ENCODE data around the gene SP4.

Gene SP4

DNA sequence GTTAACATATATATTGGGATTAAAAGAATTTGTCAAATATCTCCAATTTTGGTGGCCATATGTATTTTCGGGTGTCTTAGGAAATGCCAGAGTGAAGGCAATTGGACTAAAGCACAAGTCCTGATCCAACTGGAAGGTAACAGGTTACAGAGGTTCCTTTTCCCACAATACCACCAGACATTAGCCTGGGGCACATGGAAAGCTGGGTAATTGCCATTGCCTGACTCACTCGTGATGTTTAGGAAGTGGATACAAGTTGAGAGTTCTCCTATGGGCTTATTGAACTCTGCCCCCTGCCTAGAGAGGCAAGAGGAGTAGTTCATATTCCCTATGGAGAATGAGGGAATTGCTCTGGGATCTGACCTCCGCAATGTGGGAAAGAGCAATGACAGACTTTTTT is 120.6 kb downstream of the SP4 start:
- no peak for DNase-seq (ENCODE audit: low read depth)
- H3K4me3 ChIP-seq (ENCODE audit: low read depth, low read length), result no peak overlapping the region
- no peak for TF ChIP-seq CTCF (IDR thresholded peaks at IDR 0.05; ENCODE audit: control insufficient read depth, extremely low read depth, insufficient read depth)

DNA sequence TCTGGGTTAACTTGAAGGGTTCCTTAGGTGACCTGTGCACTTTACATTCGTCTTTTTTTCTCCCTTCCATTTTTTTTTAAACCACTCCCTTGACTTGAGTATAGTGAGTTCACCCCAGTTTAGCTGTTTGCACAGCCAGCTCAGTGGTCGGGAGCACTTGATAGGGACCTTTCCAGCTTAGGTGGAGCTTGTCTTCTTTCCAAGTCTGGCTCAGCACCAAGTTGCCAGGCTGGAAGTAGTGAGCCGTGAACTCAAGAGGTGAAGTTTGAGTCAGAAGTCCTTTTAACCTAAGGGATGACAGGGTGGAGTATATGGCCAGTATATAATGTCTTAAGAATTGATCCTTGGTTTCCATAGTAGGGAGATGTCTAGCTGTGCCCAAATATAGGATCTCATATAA is 122.2 kb downstream of the SP4 start:
- DNase-seq (ENCODE audit: low read depth), result no peak
- TF ChIP-seq CTCF (IDR thresholded peaks at IDR 0.05; ENCODE audit: control insufficient read depth, extremely low read depth, insufficient read depth), result no peak

GRCh38 chr7:21550821-21551531 is 123.1 kb downstream of the SP4 start:
- DNase-seq (ENCODE audit: low read depth), result peak; percentile 50
- no peak overlapping the region for H3K4me3 ChIP-seq (ENCODE audit: low read depth, low read length)
- peak; percentile 45 for TF ChIP-seq CTCF (IDR thresholded peaks at IDR 0.05; ENCODE audit: control insufficient read depth, extremely low read depth, insufficient read depth)

More for the DNA sequence above, 122.2 kb downstream of the SP4 start:
- H3K4me3 ChIP-seq (ENCODE audit: low read depth, low read length), result no peak overlapping the region

GRCh38 chr7:21562385-21562784 is 134.5 kb downstream of the SP4 start:
- no peak overlapping the region for H3K4me3 ChIP-seq (ENCODE audit: low read depth, low read length)
- TF ChIP-seq CTCF (IDR thresholded peaks at IDR 0.05; ENCODE audit: control insufficient read depth, extremely low read depth, insufficient read depth), result no peak
- DNase-seq (ENCODE audit: low read depth), result no peak
